H9 (cell line): ENCODE results near the gene LAMB4. TPM values are rescaled to one million over a fixed set of nuclear protein-coding genes. Genes with fewer than 3 reads are reported as not detected.

ENCODE experiments used
- DNase-seq: peaks from one replicate; pipeline ENCODE4 v3.0.0-alpha.2; 2017
- H2AFZ ChIP-seq: one replicate; pipeline ENCODE4 v1.6.1; 2013; ENCODE audit warnings: mild to moderate bottlenecking, low read length, control low read depth, moderate library complexity
- H2AK5ac ChIP-seq: 2 replicates; pipeline ENCODE4 v1.6.1; 2013; ENCODE audit warnings: low read length, control low read depth, mixed read lengths; ENCODE audit not compliant: insufficient read length
- H2BK120ac ChIP-seq: one replicate; pipeline ENCODE4 v1.6.1; 2013; ENCODE audit warnings: low read depth, mild to moderate bottlenecking, low read length, control low read depth, inconsistent platforms; ENCODE audit not compliant: poor library complexity, severe bottlenecking
- H2BK12ac ChIP-seq: 2 replicates; pipeline ENCODE4 v1.6.1; 2013; ENCODE audit warnings: low read length, control low read depth, mixed read lengths, low read depth; ENCODE audit not compliant: insufficient read length
- H2BK15ac ChIP-seq: 2 replicates; pipeline ENCODE4 v1.6.1; 2013; ENCODE audit warnings: low read depth, low read length, control low read depth
- H2BK20ac ChIP-seq: one replicate; pipeline ENCODE4 v1.6.1; 2013; ENCODE audit warnings: low read depth, mild to moderate bottlenecking, low read length, control low read depth, inconsistent platforms; ENCODE audit not compliant: poor library complexity, severe bottlenecking
- H2BK5ac ChIP-seq: 2 replicates; pipeline ENCODE4 v1.6.1; 2013; ENCODE audit warnings: low read length, control low read depth, mixed read lengths; ENCODE audit not compliant: insufficient read length
- H3K14ac ChIP-seq: 2 replicates; pipeline ENCODE4 v1.6.1; 2013; ENCODE audit warnings: low read length, control low read depth; ENCODE audit not compliant: insufficient read depth
- H3K18ac ChIP-seq: 2 replicates; pipeline ENCODE4 v1.6.1; 2013; ENCODE audit warnings: low read depth, mild to moderate bottlenecking, mixed read lengths, low read length, control low read depth; ENCODE audit not compliant: insufficient read length
- H3K23ac ChIP-seq: 2 replicates; pipeline ENCODE4 v1.6.1; 2013; ENCODE audit warnings: low read length, control low read depth, mixed read lengths, low read depth; ENCODE audit not compliant: insufficient read length
- H3K23me2 ChIP-seq: 2 replicates; pipeline ENCODE4 v1.6.1; 2013; ENCODE audit warnings: low read depth, mild to moderate bottlenecking, mixed read lengths, low read length, control low read depth; ENCODE audit not compliant: insufficient read length, poor library complexity, severe bottlenecking
- H3K27ac ChIP-seq: 2 replicates; pipeline ENCODE4 v1.5.1; 2013; ENCODE audit warnings: low read length, control low read depth, mixed read lengths, low read depth; ENCODE audit not compliant: insufficient read length
- H3K27me3 ChIP-seq: 2 replicates; pipeline ENCODE4 v1.6.1; 2013; ENCODE audit warnings: low read length, control low read depth, inconsistent platforms; ENCODE audit not compliant: insufficient read depth
- H3K4ac ChIP-seq: 2 replicates; pipeline ENCODE4 v1.6.1; 2013; ENCODE audit warnings: low read depth, mild to moderate bottlenecking, control low read depth, inconsistent platforms, low read length, moderate library complexity
- H3K4me1 ChIP-seq: 2 replicates; pipeline ENCODE4 v1.6.1; 2013; ENCODE audit warnings: low read length, control low read depth, inconsistent platforms; ENCODE audit not compliant: insufficient read depth
- H3K4me2 ChIP-seq: 2 replicates; pipeline ENCODE4 v1.6.1; 2013; ENCODE audit warnings: low read length, control low read depth, mixed read lengths; ENCODE audit not compliant: insufficient read length, insufficient read depth
- H3K56ac ChIP-seq: 2 replicates; pipeline ENCODE4 v1.6.1; 2013; ENCODE audit warnings: low read depth, mild to moderate bottlenecking, mixed read lengths, low read length, control low read depth; ENCODE audit not compliant: insufficient read length
- H3K79me1 ChIP-seq: 2 replicates; pipeline ENCODE4 v1.6.1; 2013; ENCODE audit warnings: low read depth, mild to moderate bottlenecking, moderate library complexity, low read length, control low read depth, inconsistent platforms; ENCODE audit not compliant: insufficient read depth, poor library complexity, severe bottlenecking
- H3K79me2 ChIP-seq: 2 replicates; pipeline ENCODE4 v1.6.1; 2013; ENCODE audit warnings: low read length, control low read depth, inconsistent platforms; ENCODE audit not compliant: insufficient read depth
- H3K9ac ChIP-seq: 2 replicates; pipeline ENCODE4 v1.6.1; 2013; ENCODE audit warnings: low read length, control low read depth, mixed read lengths; ENCODE audit not compliant: insufficient read length; ENCODE audit errors: extremely low read depth
- H3K9me3 ChIP-seq: one replicate; pipeline ENCODE4 v1.6.1; 2013; ENCODE audit warnings: low read depth, low read length, inconsistent platforms; ENCODE audit not compliant: control insufficient read depth
- H3T11ph ChIP-seq: one replicate; pipeline ENCODE4 v1.6.1; 2013; ENCODE audit warnings: mild to moderate bottlenecking, low read length, control low read depth, inconsistent platforms
- H4K20me1 ChIP-seq: one replicate; pipeline ENCODE4 v1.6.1; 2013; ENCODE audit not compliant: control insufficient read depth, insufficient read length, insufficient read depth
- H4K5ac ChIP-seq: 2 replicates; pipeline ENCODE4 v1.6.1; 2013; ENCODE audit warnings: low read depth, mild to moderate bottlenecking, mixed read lengths, low read length, control low read depth; ENCODE audit not compliant: insufficient read length
- H4K8ac ChIP-seq: replicated peaks from 2 replicates; pipeline ENCODE4 v1.6.1; 2013; ENCODE audit warnings: low read length, control low read depth, mixed read lengths, low read depth; ENCODE audit not compliant: insufficient read length
- H4K91ac ChIP-seq: 2 replicates; pipeline ENCODE4 v1.6.1; 2013; ENCODE audit warnings: low read depth, mild to moderate bottlenecking, moderate library complexity, mixed read lengths, low read length, control low read depth; ENCODE audit not compliant: insufficient read length
- H3K27ac Mint-ChIP-seq, 3 experiments: 2 replicates in 2 of 3; 3 replicates in 1 of 3; pipeline ENCODE4 v1.8.0; 2020 to 2021; ENCODE audit warnings: mixed read lengths in 3 of 3, mild to moderate bottlenecking in 1 of 3, moderate library complexity in 1 of 3
- H3K27me3 Mint-ChIP-seq: 2 replicates; pipeline ENCODE4 v1.8.0; 2021; ENCODE audit warnings: low read depth, mild to moderate bottlenecking, moderate library complexity, mixed read lengths
- H3K36me3 Mint-ChIP-seq, 3 experiments: 2 replicates in 2 of 3; 3 replicates in 1 of 3; pipeline ENCODE4 v1.8.0; 2020 to 2021; ENCODE audit warnings: low read depth in 3 of 3, mixed read lengths in 3 of 3; ENCODE audit not compliant: insufficient read depth in 1 of 3
- H3K4me1 Mint-ChIP-seq, 2 experiments: 2 replicates each; pipeline ENCODE4 v1.8.0; 2020; ENCODE audit warnings: mixed read lengths in 2 of 2
- H3K4me3 Mint-ChIP-seq, 2 experiments: 2 replicates in 1 of 2; 3 replicates in 1 of 2; pipeline ENCODE4 v1.8.0; 2020 to 2021; ENCODE audit warnings: mild to moderate bottlenecking in 2 of 2, mixed read lengths in 2 of 2, moderate library complexity in 1 of 2
- H3K9me3 Mint-ChIP-seq, 2 experiments: 2 replicates in 1 of 2; 3 replicates in 1 of 2; pipeline ENCODE4 v1.8.0; 2020; ENCODE audit warnings: mild to moderate bottlenecking in 2 of 2, mixed read lengths in 2 of 2, moderate library complexity in 1 of 2
- WGBS: extraction: QIAGEN DNeasy Blood & Tissue Kit; methylation state at CpG from one replicate; pipeline ENCODE4 v1.1.7; 2013; ENCODE audit warnings: missing lambda C conversion rate, low lambda C conversion rate, mixed read lengths; ENCODE audit not compliant: insufficient read length; ENCODE audit errors: extremely low coverage; 5-methylcytosine and 5-hydroxymethylcytosine counted together
- total RNA-seq: library from RNA; stranded (reverse); gene quantifications from 2 replicates; pipeline ENCODE4 v1.2.1, GENCODE V29; 2021
- TF ChIP-seq, protein P1 (sequence below): fragments of 200-600 bp; sonication (generic); conservative IDR thresholded peaks from 3 replicates; pipeline ENCODE4 v1.8.0; 2021; ENCODE audit warnings: antibody characterized with exemption, mild to moderate bottlenecking

The LAMB4 gene
- total RNA-seq, 1 experiment from 2014 or later, result not detected

DNA sequence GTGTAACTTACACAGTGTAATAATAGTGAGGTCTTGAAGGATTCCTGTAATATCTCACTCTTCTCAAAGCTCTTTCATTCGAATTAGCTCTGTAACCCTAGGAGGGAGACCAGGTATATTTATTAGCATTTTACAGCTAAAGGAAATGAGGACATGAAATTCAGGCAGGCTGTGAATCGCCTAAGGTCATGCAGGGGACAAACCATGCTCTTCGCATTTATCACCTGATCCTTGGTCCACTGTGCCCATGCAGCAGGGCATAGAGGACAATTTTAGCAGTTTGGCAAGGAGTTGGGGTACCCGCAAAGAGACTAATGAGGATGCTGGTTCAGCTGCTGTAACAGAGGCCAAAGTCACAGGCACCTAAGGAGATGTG, 112.4 kb downstream of the LAMB4 start:
- H4K5ac ChIP-seq, result no peak overlapping the region
- no peak overlapping the region for H3T11ph ChIP-seq
- peaks cover 4% of the 10 kb centered on the region for H3K27me3 Mint-ChIP-seq
- H3K4ac ChIP-seq, result no peak overlapping the region
- H2BK120ac ChIP-seq, result no peak overlapping the region
- no peak overlapping the region for H4K91ac ChIP-seq
- H2BK20ac ChIP-seq, result no peak overlapping the region
- no peaks in the 10 kb centered on the region for H3K36me3 Mint-ChIP-seq
- H3K4me1 Mint-ChIP-seq, result no peaks in the 10 kb centered on the region
- DNase-seq, result no peak
- H3K27ac ChIP-seq, result no peak overlapping the region
- no peak overlapping the region for H2AFZ ChIP-seq
- H3K56ac ChIP-seq, result no peak overlapping the region
- H4K20me1 ChIP-seq, result no peaks in the 10 kb centered on the region
- no peak overlapping the region for H2AK5ac ChIP-seq
- no peak overlapping the region for H2BK12ac ChIP-seq
- H3K79me2 ChIP-seq, result no peaks in the 10 kb centered on the region
- no peak overlapping the region for H4K8ac ChIP-seq
- no peak overlapping the region for H3K18ac ChIP-seq
- no peaks in the 10 kb centered on the region for H3K4me1 ChIP-seq
- H3K23ac ChIP-seq, result no peak overlapping the region
- no peak overlapping the region for H2BK15ac ChIP-seq
- no peaks in the 10 kb centered on the region for H3K79me1 ChIP-seq
- no peak overlapping the region for H3K4me3 Mint-ChIP-seq
- H3K4me2 ChIP-seq, result no peak overlapping the region
- H2BK5ac ChIP-seq, result no peak overlapping the region
- no peaks in the 10 kb centered on the region for H3K9me3 Mint-ChIP-seq
- TF ChIP-seq, protein P1, sequence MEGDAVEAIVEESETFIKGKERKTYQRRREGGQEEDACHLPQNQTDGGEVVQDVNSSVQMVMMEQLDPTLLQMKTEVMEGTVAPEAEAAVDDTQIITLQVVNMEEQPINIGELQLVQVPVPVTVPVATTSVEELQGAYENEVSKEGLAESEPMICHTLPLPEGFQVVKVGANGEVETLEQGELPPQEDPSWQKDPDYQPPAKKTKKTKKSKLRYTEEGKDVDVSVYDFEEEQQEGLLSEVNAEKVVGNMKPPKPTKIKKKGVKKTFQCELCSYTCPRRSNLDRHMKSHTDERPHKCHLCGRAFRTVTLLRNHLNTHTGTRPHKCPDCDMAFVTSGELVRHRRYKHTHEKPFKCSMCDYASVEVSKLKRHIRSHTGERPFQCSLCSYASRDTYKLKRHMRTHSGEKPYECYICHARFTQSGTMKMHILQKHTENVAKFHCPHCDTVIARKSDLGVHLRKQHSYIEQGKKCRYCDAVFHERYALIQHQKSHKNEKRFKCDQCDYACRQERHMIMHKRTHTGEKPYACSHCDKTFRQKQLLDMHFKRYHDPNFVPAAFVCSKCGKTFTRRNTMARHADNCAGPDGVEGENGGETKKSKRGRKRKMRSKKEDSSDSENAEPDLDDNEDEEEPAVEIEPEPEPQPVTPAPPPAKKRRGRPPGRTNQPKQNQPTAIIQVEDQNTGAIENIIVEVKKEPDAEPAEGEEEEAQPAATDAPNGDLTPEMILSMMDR, result no peak
- H3K9ac ChIP-seq, result no peak overlapping the region
- WGBS, result no CpG with 5 or more reads among the region's 4 CpGs
- H3K23me2 ChIP-seq, result no peaks in the 10 kb centered on the region
- no peaks in the 10 kb centered on the region for H3K27me3 ChIP-seq
- no peak overlapping the region for H3K27ac Mint-ChIP-seq
- no peaks in the 10 kb centered on the region for H3K9me3 ChIP-seq
- no peak overlapping the region for H3K14ac ChIP-seq
